ENCODE data around the gene CLDN11.

Gene CLDN11

GRCh38 chr3:170467007-170467406 lies 48.3 kb downstream of the CLDN11 start:
- H3K27ac Mint-ChIP-seq: peak overlapping the region; percentile 88 to 95 (median 92)
- TF ChIP-seq, protein P1, sequence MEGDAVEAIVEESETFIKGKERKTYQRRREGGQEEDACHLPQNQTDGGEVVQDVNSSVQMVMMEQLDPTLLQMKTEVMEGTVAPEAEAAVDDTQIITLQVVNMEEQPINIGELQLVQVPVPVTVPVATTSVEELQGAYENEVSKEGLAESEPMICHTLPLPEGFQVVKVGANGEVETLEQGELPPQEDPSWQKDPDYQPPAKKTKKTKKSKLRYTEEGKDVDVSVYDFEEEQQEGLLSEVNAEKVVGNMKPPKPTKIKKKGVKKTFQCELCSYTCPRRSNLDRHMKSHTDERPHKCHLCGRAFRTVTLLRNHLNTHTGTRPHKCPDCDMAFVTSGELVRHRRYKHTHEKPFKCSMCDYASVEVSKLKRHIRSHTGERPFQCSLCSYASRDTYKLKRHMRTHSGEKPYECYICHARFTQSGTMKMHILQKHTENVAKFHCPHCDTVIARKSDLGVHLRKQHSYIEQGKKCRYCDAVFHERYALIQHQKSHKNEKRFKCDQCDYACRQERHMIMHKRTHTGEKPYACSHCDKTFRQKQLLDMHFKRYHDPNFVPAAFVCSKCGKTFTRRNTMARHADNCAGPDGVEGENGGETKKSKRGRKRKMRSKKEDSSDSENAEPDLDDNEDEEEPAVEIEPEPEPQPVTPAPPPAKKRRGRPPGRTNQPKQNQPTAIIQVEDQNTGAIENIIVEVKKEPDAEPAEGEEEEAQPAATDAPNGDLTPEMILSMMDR (IDR thresholded peaks at IDR 0.05; ENCODE audit: unreplicated experiment in 3 of 3): no peak
- peak overlapping the region; percentile 21 to 50 (median 44) for H3K4me3 Mint-ChIP-seq
- H3K4me1 Mint-ChIP-seq: peaks cover 53% of the 10 kb centered on the region
- H3K36me3 Mint-ChIP-seq (ENCODE audit: low read depth): no peaks in the 10 kb centered on the region
- no peaks in the 10 kb centered on the region for H3K9me3 Mint-ChIP-seq
- no peaks in the 10 kb centered on the region for H3K27me3 Mint-ChIP-seq (ENCODE audit: low read depth)

DNA sequence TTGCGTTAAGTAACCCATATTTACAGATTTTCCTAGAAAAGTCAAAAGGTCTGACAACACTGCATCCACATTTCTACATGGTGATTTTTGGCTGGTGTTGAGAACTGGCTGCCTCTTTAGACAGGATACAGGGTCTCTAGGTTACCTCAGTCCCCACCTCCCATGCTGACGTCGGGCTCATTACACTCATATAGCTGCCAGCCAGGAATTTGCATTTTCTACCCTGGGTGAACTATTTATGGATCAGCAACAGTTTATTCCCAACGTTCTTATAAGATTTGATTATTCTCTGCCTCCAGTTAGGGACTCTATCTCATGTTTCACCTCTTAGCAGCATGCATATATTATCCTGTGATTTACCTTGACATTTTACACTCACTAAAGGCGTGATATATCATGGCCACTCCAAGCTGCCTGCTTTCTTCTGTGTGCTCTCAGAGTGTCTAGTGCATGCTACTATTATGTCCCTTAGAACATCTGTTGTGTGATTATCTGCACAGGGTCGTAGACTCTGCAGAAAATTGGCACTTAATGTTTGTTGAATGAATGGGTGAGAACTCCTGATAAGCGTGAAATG lies 49.0 kb downstream of the CLDN11 start:
- H3K4me1 Mint-ChIP-seq: peaks cover 50% of the 10 kb centered on the region
- no peaks in the 10 kb centered on the region for H3K9me3 Mint-ChIP-seq
- peak overlapping the region in 1 of 3 experiments; percentile 4 for H3K4me3 Mint-ChIP-seq
- no peaks in the 10 kb centered on the region for H3K27me3 Mint-ChIP-seq (ENCODE audit: low read depth)
- H3K27ac Mint-ChIP-seq: peak overlapping the region; percentile 88 to 95 (median 92)
- H3K36me3 Mint-ChIP-seq (ENCODE audit: low read depth): no peaks in the 10 kb centered on the region
- TF ChIP-seq, protein P1 (IDR thresholded peaks at IDR 0.05; ENCODE audit: unreplicated experiment in 3 of 3): no peak

GRCh38 chr3:170469151-170470062 lies 50.7 kb downstream of the CLDN11 start:
- Mint-ChIP-seq H3K27me3 (ENCODE audit: low read depth) (peaks cover 3% of the 10 kb centered on the region), H3K27ac (peak overlapping the region; percentile 93 to 96 (median 95)), H3K4me3 (peak overlapping the region; percentile 7 to 57 (median 20)), H3K9me3 (no peaks in the 10 kb centered on the region), H3K36me3 (ENCODE audit: low read depth) (no peaks in the 10 kb centered on the region), H3K4me1 (peaks cover 67% of the 10 kb centered on the region)
- TF ChIP-seq, protein P1 (IDR thresholded peaks at IDR 0.05; ENCODE audit: unreplicated experiment in 3 of 3): no peak

GRCh38 chr3:170470063-170471016 lies 51.7 kb downstream of the CLDN11 start:
- Mint-ChIP-seq H3K36me3 (ENCODE audit: low read depth) (no peaks in the 10 kb centered on the region), H3K4me1 (peaks cover 76% of the 10 kb centered on the region), H3K9me3 (no peaks in the 10 kb centered on the region), H3K27me3 (ENCODE audit: low read depth) (peaks cover 5% of the 10 kb centered on the region), H3K4me3 (peak overlapping the region in 2 of 3 experiments; percentile 3 to 13), H3K27ac (peak overlapping the region; percentile 93 to 96 (median 95))
- TF ChIP-seq, protein P1 (IDR thresholded peaks at IDR 0.05; ENCODE audit: unreplicated experiment in 3 of 3): no peak

DNA sequence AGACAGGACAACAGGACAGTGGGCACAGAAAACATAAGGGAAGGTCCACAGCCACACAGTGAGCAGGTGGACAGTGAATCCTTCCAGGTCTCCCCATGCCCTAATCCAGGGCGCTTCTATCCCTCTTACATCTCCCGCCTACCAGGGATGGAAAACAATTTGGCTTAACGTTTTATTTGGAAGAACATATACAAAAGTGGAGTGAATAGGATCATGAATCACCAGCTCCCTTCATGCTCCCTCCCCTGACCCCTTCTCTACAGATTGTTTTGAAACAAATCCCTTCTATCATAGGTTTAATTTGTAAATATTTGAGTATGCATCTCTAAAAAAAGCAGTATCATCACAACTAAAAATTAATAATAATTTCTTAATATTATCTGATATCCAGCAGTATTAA lies 52.5 kb downstream of the CLDN11 start:
- Mint-ChIP-seq H3K9me3 (no peaks in the 10 kb centered on the region), H3K27me3 (ENCODE audit: low read depth) (peaks cover 5% of the 10 kb centered on the region), H3K27ac (peak overlapping the region; percentile 93 to 96 (median 95)), H3K4me3 (peak overlapping the region in 2 of 3 experiments; percentile 3 to 13), H3K36me3 (ENCODE audit: low read depth) (no peaks in the 10 kb centered on the region), H3K4me1 (peaks cover 82% of the 10 kb centered on the region)
- TF ChIP-seq, protein P1 (IDR thresholded peaks at IDR 0.05; ENCODE audit: unreplicated experiment in 3 of 3): no peak
